ENCODE results near the gene CEP83. TPM values are rescaled to one million over a fixed set of nuclear protein-coding genes. Genes with fewer than 3 reads are reported as not detected.

CEP83 gene
- total and polyA plus RNA-seq, 2 donors: 4.6 to 42.9 TPM

DNA sequence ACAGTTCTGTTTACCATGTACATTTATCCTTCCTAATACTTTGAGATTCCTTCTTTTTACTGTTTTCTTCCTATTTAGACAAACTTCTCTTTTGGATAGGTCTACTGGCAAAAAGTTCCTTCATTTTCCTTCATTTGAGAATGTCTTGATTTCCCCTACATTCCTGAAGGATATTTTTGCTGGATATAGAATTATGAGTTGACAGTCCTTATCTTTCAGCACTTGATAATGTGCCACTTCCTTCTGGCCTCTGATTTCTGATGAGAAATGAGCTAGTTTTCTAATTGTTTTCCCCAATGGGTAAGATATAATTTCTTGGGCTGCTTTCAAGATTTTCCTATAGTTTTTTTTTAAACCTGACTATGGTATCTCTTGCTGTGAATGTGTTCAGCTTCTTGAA, 75.6 kb downstream of the CEP83 start:
- H3K4me3 ChIP-seq (ENCODE audit: low read depth, low read length): no peak overlapping the region
- H3K36me3 ChIP-seq (ENCODE audit: insufficient read depth): no peaks in the 10 kb centered on the region
- no peaks in the 10 kb centered on the region for H3K4me1 ChIP-seq (ENCODE audit: insufficient read depth)
- no peak for DNase-seq (ENCODE audit: extremely low spot score)
- H3K27ac ChIP-seq (ENCODE audit: low read depth): no peak overlapping the region

DNA sequence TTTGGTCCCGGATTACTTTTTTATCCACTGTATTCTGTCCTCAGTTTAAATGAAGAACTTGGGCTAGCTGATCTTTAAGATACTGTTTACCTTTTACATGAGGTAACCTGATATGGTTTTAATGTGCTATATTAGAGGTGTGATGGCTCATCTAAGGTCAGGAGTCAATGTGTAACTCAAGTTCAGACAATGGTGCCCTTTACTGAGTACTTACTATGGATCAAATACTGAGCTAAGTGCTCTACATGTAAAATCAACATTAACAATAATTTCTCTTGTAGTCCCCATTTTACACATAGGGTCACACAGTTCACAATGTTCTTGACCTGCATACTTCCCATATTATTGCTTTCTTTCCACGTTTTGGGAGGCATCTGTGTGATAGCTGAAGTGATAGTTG, 79.2 kb downstream of the CEP83 start:
- Histone ChIP-seq H3K36me3 (ENCODE audit: insufficient read depth) (no peaks in the 10 kb centered on the region), H3K4me3 (ENCODE audit: low read depth, low read length) (no peak overlapping the region), H3K4me1 (ENCODE audit: insufficient read depth) (no peaks in the 10 kb centered on the region), H3K27ac (ENCODE audit: low read depth) (no peak overlapping the region)
- 75% methylated on average over 2 of the region's 2 CpGs for WGBS
- DNase-seq (ENCODE audit: extremely low spot score): no peak

DNA sequence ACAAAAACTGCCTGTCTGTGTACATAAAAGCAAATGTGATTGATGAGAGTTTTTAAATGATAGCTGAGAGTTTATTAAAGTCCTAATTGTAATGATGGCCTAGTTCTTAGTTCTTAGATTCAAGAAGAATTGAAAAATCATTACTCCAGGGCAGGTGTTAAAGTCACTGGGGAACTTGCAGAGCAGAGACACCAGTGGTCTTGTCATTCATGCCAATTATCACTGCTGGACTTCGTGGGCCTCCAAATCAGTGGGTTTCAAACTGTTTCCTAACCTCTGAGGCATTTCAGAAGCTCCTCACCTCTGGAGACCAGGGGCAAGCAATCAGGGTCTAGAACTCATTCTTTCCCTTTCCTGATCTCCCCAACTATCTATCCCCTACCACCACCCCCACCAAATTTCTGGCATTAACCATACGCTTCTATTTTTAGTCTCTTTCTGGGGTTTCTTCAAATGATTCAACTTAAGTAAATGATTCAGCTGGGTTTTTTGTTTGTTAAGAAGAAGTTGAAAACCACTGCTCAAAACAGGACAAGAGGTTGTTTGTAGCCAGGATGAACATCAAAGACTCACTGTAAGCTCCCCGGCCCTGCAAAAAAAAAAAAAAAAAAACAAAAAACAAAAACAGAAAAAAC, 80.1 kb downstream of the CEP83 start:
- no peaks in the 10 kb centered on the region for H3K4me1 ChIP-seq (ENCODE audit: insufficient read depth)
- no peak overlapping the region for H3K4me3 ChIP-seq (ENCODE audit: low read depth, low read length)
- no peak overlapping the region for H3K27ac ChIP-seq (ENCODE audit: low read depth)
- H3K36me3 ChIP-seq (ENCODE audit: insufficient read depth): no peaks in the 10 kb centered on the region
- 81% methylated on average over 3 of the region's 3 CpGs for WGBS
- DNase-seq (ENCODE audit: extremely low spot score): no peak

DNA sequence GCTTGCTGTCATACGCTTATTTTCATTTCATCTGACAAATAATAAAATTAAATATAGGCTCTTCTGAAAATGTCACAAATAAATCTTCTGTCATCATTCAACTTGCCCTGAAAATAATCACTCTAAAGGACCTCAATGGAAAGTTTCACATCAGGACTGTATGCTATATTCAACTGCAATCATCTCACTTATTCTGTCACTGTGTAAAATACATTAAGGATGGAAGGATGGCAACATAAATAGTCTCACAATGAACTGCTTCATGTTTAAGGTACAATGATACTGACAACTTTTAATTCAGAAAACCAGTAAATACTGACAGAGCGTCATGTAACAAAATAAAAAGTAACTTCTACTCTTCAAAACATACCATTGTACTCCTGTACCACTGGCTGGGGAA, 82.1 kb downstream of the CEP83 start:
- 77% methylated on average over 2 of the region's 2 CpGs for WGBS
- Histone ChIP-seq H3K27ac (ENCODE audit: low read depth) (no peak overlapping the region), H3K4me1 (ENCODE audit: insufficient read depth) (no peaks in the 10 kb centered on the region), H3K36me3 (ENCODE audit: insufficient read depth) (no peaks in the 10 kb centered on the region), H3K4me3 (ENCODE audit: low read depth, low read length) (no peak overlapping the region)
- DNase-seq (ENCODE audit: extremely low spot score): no peak

DNA sequence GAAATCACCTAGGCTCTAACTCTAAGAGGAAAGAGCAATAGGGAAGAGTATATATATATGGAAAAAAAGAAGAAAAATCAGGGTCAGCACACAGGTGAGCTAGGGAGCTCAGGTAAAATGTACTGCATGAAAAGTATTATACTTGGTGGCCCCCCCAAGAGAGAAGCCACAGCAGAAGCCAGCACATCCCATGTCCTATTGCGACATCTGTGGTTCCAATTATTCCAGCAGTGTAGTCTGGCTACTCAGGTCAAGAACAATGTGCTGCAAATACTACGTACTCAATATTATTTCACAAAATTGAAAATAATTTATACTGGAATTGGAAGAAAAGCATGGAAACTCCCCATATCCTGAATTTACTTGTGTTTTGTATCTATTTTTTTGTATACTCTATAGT, 85.5 kb downstream of the CEP83 start:
- no peak overlapping the region for H3K27ac ChIP-seq (ENCODE audit: low read depth)
- no peaks in the 10 kb centered on the region for H3K36me3 ChIP-seq (ENCODE audit: insufficient read depth)
- WGBS: 97% methylated on average over 2 of the region's 2 CpGs
- no peak overlapping the region for H3K4me3 ChIP-seq (ENCODE audit: low read depth, low read length)
- H3K4me1 ChIP-seq (ENCODE audit: insufficient read depth): no peaks in the 10 kb centered on the region
- DNase-seq (ENCODE audit: extremely low spot score): no peak

DNA sequence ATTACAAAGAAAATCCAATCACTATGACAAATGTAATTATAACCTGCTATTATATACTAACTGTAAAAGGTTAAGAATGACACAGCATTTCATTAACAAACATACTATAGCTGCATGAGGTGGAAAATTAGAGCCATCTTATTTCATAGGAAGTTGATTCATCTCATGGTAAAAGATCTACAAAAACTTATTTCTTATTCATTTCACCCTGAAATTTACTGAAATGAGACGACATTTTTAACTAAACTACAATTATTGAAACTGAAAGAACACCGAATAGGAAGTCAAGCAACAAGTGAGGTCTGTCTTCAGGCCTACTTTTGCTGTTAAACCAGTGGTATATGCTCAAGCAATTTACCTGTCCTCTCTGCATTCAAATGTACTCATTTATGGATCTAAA, 87.2 kb downstream of the CEP83 start:
- Histone ChIP-seq H3K4me1 (ENCODE audit: insufficient read depth) (no peaks in the 10 kb centered on the region), H3K4me3 (ENCODE audit: low read depth, low read length) (no peak overlapping the region), H3K27ac (ENCODE audit: low read depth) (no peak overlapping the region), H3K36me3 (ENCODE audit: insufficient read depth) (no peaks in the 10 kb centered on the region)
- 93% methylated on average over 2 of the region's 2 CpGs for whole genome bisulfite sequencing
- no peak for DNase-seq (ENCODE audit: extremely low spot score)

DNA sequence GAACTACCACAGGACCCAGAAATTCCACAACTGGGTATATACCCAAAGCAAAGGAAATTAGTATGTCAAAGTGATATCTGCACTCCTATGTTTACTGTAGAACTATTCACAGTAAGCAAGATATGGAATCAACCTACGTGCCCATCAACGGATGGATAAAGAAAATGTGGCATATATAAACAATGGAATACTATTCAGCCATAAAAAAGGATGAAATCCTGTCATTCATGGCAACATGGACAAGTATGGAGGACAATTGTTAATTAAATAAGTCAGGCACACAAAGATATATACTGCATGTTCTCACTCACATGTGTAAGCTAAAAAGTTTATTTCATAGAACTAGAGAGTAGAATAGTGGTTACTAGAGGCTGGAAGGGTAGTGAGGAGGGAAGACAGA, 97.0 kb downstream of the CEP83 start:
- 97% methylated on average over 2 of the region's 2 CpGs for WGBS
- no peaks in the 10 kb centered on the region for H3K4me1 ChIP-seq (ENCODE audit: insufficient read depth)
- DNase-seq (ENCODE audit: extremely low spot score): no peak
- H3K4me3 ChIP-seq (ENCODE audit: low read depth, low read length): no peak overlapping the region
- no peaks in the 10 kb centered on the region for H3K36me3 ChIP-seq (ENCODE audit: insufficient read depth)
- H3K27ac ChIP-seq (ENCODE audit: low read depth): no peak overlapping the region

DNA sequence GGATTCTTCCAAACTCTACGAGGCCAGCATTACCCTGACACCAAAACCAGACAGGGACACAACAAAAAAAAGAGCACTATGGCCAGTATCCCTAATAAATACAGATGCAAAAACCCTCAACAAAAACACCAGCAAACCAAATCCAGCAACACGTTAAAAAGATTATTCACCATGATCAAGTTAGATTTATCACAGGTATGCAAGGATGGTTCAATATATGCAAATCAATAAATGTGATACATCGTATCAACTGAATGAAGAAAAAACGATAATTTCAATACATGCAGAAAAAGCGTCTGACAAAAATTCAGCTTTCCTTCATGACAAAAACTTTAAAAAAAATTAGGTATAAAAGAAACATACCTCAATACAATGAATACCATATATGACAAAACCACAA, 99.9 kb downstream of the CEP83 start:
- Histone ChIP-seq H3K36me3 (ENCODE audit: insufficient read depth) (no peaks in the 10 kb centered on the region), H3K27ac (ENCODE audit: low read depth) (no peak overlapping the region), H3K4me3 (ENCODE audit: low read depth, low read length) (no peak overlapping the region), H3K4me1 (ENCODE audit: insufficient read depth) (no peaks in the 10 kb centered on the region)
- no peak for DNase-seq (ENCODE audit: extremely low spot score)
- WGBS: 99% methylated on average over 5 of the region's 5 CpGs

DNA sequence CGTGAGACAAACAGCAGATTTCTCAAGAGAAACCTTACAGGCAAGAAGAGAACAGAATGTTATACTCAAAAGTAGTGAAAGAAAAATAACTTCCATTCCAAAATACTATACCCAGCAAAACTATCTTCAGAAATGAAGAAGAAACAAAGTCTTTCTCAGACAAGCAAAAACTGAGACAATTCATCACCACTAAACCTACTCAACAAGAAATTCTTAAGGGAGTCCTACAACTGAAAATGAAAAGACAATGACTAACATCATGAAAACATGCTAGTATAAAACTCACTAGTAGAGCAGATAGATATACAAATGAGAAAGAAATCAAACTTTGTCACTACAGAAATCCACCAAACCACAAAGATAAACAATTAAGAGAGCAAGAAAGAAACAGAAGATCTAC, 106.5 kb downstream of the CEP83 start:
- Histone ChIP-seq H3K27ac (ENCODE audit: low read depth) (no peak overlapping the region), H3K4me1 (ENCODE audit: insufficient read depth) (no peaks in the 10 kb centered on the region), H3K4me3 (ENCODE audit: low read depth, low read length) (no peak overlapping the region), H3K36me3 (ENCODE audit: insufficient read depth) (no peaks in the 10 kb centered on the region)
- no peak for DNase-seq (ENCODE audit: extremely low spot score)
- 99% methylated on average over 1 of the region's 1 CpG for WGBS

DNA sequence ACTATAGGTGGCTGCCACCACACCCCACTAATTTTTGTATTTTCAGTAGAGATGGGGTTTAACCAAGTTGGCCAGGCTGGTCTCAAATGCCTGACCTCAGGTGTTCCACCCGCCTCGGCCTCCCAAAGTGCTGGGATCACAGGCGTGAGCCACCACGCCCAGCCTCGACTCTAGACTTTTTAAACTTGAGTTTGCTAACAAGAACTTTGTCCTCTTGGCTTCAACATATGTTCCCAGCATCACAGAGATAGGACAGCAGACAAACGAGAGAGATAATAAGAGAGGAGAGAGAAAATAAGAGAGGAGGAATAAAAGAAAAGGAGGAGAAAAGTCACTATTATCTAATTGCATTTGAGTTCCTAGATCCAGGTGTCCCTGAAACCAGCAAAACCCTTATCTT, 119.1 kb downstream of the CEP83 start:
- DNase-seq (ENCODE audit: extremely low spot score): no peak
- H3K4me3 ChIP-seq (ENCODE audit: low read depth, low read length): no peak overlapping the region
- H3K27ac ChIP-seq (ENCODE audit: low read depth): no peak overlapping the region
- no peaks in the 10 kb centered on the region for H3K36me3 ChIP-seq (ENCODE audit: insufficient read depth)
- H3K4me1 ChIP-seq (ENCODE audit: insufficient read depth): no peaks in the 10 kb centered on the region
- 98% methylated on average over 6 of the region's 6 CpGs for WGBS

DNA sequence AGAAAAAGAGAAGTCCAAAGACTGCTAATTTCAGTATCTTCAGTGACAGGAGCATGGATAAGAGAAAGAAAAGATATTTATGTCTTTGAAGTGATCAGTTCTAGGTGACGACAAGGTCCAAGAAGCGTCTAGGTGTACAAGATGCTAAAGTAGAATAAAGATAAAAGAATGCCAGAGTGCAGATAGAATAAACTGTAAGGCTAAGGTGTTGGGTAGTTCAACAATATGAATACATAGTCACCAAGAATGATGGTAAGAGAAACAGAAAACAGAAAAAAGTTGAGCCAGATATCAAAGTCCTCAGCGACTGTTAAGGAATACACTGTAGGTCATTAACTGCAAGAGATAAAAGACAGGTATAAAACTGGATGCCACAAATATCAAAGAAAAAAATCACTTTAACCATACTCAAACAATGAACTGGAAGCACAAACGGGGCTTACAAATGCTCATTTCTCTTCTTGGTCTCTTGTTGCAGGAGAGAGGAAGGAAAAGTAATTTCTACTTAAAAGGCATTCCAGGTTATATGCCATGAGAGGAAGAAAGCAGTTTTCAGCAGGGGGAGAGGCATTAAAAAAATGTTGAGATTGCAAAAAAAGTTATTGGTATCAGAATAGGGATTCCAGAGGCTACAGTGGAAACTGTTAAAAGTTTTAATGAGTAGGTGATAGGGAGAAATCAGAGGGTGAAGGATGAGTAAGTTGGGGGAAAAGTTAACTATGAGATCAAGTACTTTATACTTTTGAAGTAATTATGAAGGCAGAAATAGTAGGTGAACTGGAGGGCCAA, 121.5 kb downstream of the CEP83 start:
- Histone ChIP-seq H3K36me3 (ENCODE audit: insufficient read depth) (no peaks in the 10 kb centered on the region), H3K27ac (ENCODE audit: low read depth) (no peak overlapping the region), H3K4me3 (ENCODE audit: low read depth, low read length) (no peak overlapping the region), H3K4me1 (ENCODE audit: insufficient read depth) (no peaks in the 10 kb centered on the region)
- DNase-seq (ENCODE audit: extremely low spot score): no peak
- 96% methylated on average over 4 of the region's 4 CpGs for WGBS

DNA sequence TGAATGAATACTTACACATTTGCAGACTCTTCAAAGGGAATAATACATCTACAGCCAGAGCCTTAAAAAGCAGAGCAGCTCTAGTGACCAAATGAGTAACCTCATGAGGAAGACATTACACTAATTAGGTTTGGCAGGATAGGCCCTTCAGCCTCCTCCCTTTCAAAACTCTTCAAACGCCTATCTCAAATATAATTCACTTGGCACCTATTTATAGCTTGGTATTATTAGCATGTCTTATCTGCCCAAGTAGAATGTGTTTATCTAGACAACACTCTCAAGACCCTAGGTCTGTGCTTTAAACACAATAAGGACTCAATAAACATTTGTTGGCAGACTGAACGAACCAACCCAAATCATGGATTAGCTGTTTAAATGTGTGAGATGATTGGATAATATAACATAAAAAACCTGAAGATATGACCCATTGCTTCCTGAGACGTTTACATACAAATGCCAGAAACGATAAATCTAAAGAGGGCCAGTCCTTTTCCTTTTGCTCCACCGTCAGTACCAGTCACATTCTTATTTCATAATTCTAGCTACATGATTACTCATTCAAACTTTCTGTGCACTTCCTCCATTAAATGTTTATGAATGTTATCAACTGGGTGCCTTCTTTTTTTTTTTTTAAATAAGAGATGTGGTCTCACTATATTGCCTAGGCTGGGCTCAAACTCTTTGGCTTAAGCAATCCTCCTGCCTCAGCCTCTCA, 123.3 kb downstream of the CEP83 start:
- Histone ChIP-seq H3K36me3 (ENCODE audit: insufficient read depth) (no peaks in the 10 kb centered on the region), H3K27ac (ENCODE audit: low read depth) (no peak overlapping the region), H3K4me3 (ENCODE audit: low read depth, low read length) (no peak overlapping the region), H3K4me1 (ENCODE audit: insufficient read depth) (no peaks in the 10 kb centered on the region)
- 39% methylated on average over 5 of the region's 5 CpGs for WGBS
- DNase-seq (ENCODE audit: extremely low spot score): no peak

DNA sequence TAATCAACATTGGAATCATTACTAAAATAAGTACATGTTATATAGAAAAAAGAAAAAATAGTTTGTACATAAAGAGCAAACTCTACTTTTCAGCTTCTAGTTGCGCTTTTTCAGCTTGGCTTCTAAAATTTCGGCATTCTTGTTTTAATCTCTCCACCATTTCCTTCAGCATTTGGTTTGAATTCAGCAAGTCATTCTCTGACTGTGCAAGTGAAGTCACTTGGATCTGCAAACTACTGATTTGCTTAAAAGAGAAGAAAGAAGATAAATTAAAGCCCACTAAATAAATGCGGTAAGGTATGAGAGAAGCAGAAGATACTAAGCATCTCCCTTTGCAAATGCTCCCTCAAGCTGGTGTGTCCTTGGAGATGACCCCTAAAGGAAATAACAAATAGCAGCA, 126.3 kb downstream of the CEP83 start:
- WGBS: 95% methylated on average over 3 of the region's 3 CpGs
- Histone ChIP-seq H3K4me3 (ENCODE audit: low read depth, low read length) (no peak overlapping the region), H3K4me1 (ENCODE audit: insufficient read depth) (no peaks in the 10 kb centered on the region), H3K27ac (ENCODE audit: low read depth) (no peak overlapping the region), H3K36me3 (ENCODE audit: insufficient read depth) (no peaks in the 10 kb centered on the region)
- DNase-seq (ENCODE audit: extremely low spot score): no peak

DNA sequence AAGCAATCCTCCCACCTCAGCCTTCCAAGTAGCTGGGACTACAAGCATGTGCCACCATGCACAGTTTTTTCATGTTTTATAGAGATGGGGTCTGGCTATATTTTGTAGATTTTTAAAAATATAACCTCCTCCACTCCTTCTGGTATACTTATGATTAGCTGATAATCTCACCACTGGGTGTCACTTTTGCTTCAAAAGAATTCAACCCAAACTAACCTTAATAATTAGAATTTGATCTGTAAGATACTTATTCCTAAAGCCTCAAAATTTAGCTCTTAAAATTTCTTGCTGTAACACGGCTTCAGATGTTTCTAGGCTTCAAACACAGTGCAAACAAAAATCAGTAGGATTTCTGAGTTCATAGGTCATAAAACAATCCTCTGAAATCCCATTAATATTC, 130.3 kb downstream of the CEP83 start:
- no peak for DNase-seq (ENCODE audit: extremely low spot score)
- Histone ChIP-seq H3K27ac (ENCODE audit: low read depth) (no peak overlapping the region), H3K36me3 (ENCODE audit: insufficient read depth) (no peaks in the 10 kb centered on the region), H3K4me1 (ENCODE audit: insufficient read depth) (no peaks in the 10 kb centered on the region), H3K4me3 (ENCODE audit: low read depth, low read length) (no peak overlapping the region)
- 94% methylated on average over 1 of the region's 1 CpG for WGBS
